H1 (cell line): ENCODE data around the gene CUL1. TPM values are rescaled to one million over a fixed set of nuclear protein-coding genes. Genes with fewer than 3 reads are reported as not detected.

Experiments used
- CTCF ChIA-PET: fragments of 300-600 bp; sonication (Branson Sonifier 250); formaldehyde crosslinking; loops from one replicate; lab custom pipeline; 2021; ENCODE audit not compliant: partially characterized antibody; lab: Charles Lee
- POLR2A ChIA-PET: fragments of 300-600 bp; sonication (Branson Sonifier 250); formaldehyde crosslinking; loops from one replicate; lab custom pipeline; 2021; ENCODE audit warnings: inconsistent platforms; ENCODE audit not compliant: partially characterized antibody; lab: Charles Lee
- DNase-seq, 2 experiments: peaks; one replicate each; pipeline versions ENCODE4 v3.0.0 to v3.0.0-alpha.2; 2010 to 2022; ENCODE audit warnings: low spot score in 2 of 2, low read depth in 1 of 2, mixed read lengths in 1 of 2
- FAIRE-seq: peaks from 2 replicates; lab custom pipeline; 2011; peaks lifted over from hg19 to GRCh38; lab: Jason Lieb, UNC
- H2AFZ ChIP-seq: 2 replicates; pipeline ENCODE4 v1.8.1; 2012; ENCODE audit warnings: low read length, inconsistent platforms
- H2AK5ac ChIP-seq: 2 replicates; pipeline ENCODE4 v1.6.1; 2013; ENCODE audit warnings: low read depth, low read length
- H2BK120ac ChIP-seq: replicated peaks from 2 replicates; pipeline ENCODE3; 2013; ENCODE audit warnings: low read depth, low read length, inconsistent platforms
- H2BK12ac ChIP-seq: 2 replicates; pipeline ENCODE4 v1.6.1; 2013; ENCODE audit warnings: low read depth, low read length
- H2BK15ac ChIP-seq: 2 replicates; pipeline ENCODE4 v1.6.1; 2013; ENCODE audit warnings: low read length
- H2BK20ac ChIP-seq: 2 replicates; pipeline ENCODE4 v1.6.1; 2013; ENCODE audit warnings: low read length
- H2BK5ac ChIP-seq: 2 replicates; pipeline ENCODE4 v1.6.1; 2013; ENCODE audit warnings: low read depth, low read length
- H3K14ac ChIP-seq: 2 replicates; pipeline ENCODE4 v1.6.1; 2013; ENCODE audit warnings: inconsistent platforms; ENCODE audit not compliant: insufficient read length
- H3K18ac ChIP-seq: 2 replicates; pipeline ENCODE4 v1.6.1; 2013; ENCODE audit warnings: low read length; ENCODE audit errors: extremely low read depth
- H3K23ac ChIP-seq: 2 replicates; pipeline ENCODE4 v1.6.1; 2013; ENCODE audit warnings: inconsistent platforms; ENCODE audit not compliant: insufficient read length
- H3K23me2 ChIP-seq: 2 replicates; pipeline ENCODE4 v1.6.1; 2013; ENCODE audit warnings: low read depth, low read length
- H3K27ac ChIP-seq: 2 replicates; pipeline ENCODE4 v1.6.1; 2011; ENCODE audit warnings: low read depth, low read length, inconsistent platforms
- H3K27me3 ChIP-seq, 4 experiments: replicated peaks in 1 of 4; 1 replicate in 1 of 4; 2 replicates in 3 of 4; pipeline versions ENCODE4 v1.6.1 to v1.8.1; 2011 to 2013; ENCODE audit warnings: low read length in 3 of 4, mild to moderate bottlenecking in 3 of 4, inconsistent platforms in 2 of 4, mixed read lengths in 2 of 4, moderate library complexity in 1 of 4; ENCODE audit not compliant: control insufficient read depth in 3 of 4, insufficient read depth in 3 of 4; ENCODE audit errors: extremely low read depth in 1 of 4
- H3K36me3 ChIP-seq, 4 experiments: 2 replicates each; pipeline versions ENCODE4 v1.6.1 to v1.8.1; 2011 to 2013; ENCODE audit warnings: mild to moderate bottlenecking in 4 of 4, low read length in 3 of 4, moderate library complexity in 2 of 4, control low read depth in 1 of 4, inconsistent platforms in 1 of 4; ENCODE audit not compliant: insufficient read depth in 4 of 4, control insufficient read depth in 2 of 4
- H3K4ac ChIP-seq: replicated peaks from 2 replicates; pipeline ENCODE3; 2013; ENCODE audit warnings: low read length, low read depth, mixed read lengths, inconsistent platforms; ENCODE audit not compliant: insufficient read length
- H3K4me1 ChIP-seq, 4 experiments: replicated peaks in 1 of 4; 1 replicate in 1 of 4; 2 replicates in 3 of 4; pipeline versions ENCODE4 v1.6.1 to v1.8.1; 2011 to 2013; ENCODE audit warnings: low read length in 3 of 4, inconsistent platforms in 2 of 4, mixed read lengths in 1 of 4; ENCODE audit not compliant: insufficient read depth in 4 of 4, control insufficient read depth in 3 of 4
- H3K4me2 ChIP-seq, 2 experiments: 2 replicates each; pipeline versions ENCODE4 v1.6.1 to v1.8.1; 2011 to 2013; ENCODE audit warnings: low read depth in 2 of 2, low read length in 2 of 2, control low read depth in 1 of 2, inconsistent platforms in 1 of 2, mild to moderate bottlenecking in 1 of 2; ENCODE audit not compliant: insufficient read depth in 1 of 2
- H3K4me3 ChIP-seq, 4 experiments: fragments of 200-600, 300-600 bp in 1 of 4; sonication (generic), shearing (Covaris generic), sonication (Bioruptor Twin) in 1 of 4; 2 replicates each; pipeline versions ENCODE4 v1.5.1 to v1.8.1; 2011 to 2016; ENCODE audit warnings: low read length in 4 of 4, low read depth in 3 of 4, control low read depth in 2 of 4, inconsistent platforms in 2 of 4, mild to moderate bottlenecking in 2 of 4, mixed read lengths in 1 of 4, moderate library complexity in 1 of 4; ENCODE audit not compliant: insufficient read depth in 2 of 4; ENCODE audit errors: extremely low read depth in 1 of 4
- H3K56ac ChIP-seq: replicated peaks from 2 replicates; pipeline ENCODE3; 2013; ENCODE audit warnings: low read depth, mild to moderate bottlenecking, mixed read lengths, low read length, inconsistent platforms; ENCODE audit not compliant: insufficient read length
- H3K79me1 ChIP-seq: 2 replicates; pipeline ENCODE4 v1.6.1; 2013; ENCODE audit warnings: low read depth, low read length, control low read depth
- H3K79me2 ChIP-seq, 2 experiments: 2 replicates each; pipeline versions ENCODE4 v1.6.1 to v1.8.1; 2012 to 2013; ENCODE audit warnings: low read length in 2 of 2, mild to moderate bottlenecking in 2 of 2, inconsistent platforms in 1 of 2; ENCODE audit not compliant: insufficient read depth in 2 of 2, control insufficient read depth in 1 of 2
- H3K9ac ChIP-seq, 4 experiments: replicated peaks in 1 of 4; 1 replicate in 1 of 4; 2 replicates in 3 of 4; pipeline versions ENCODE4 v1.6.1 to v1.8.1; 2011 to 2013; ENCODE audit warnings: low read depth in 3 of 4, low read length in 3 of 4, control low read depth in 2 of 4, mild to moderate bottlenecking in 2 of 4, moderate library complexity in 2 of 4, inconsistent platforms in 1 of 4; ENCODE audit errors: extremely low read depth in 1 of 4
- H3K9me3 ChIP-seq, 2 experiments: 2 replicates each; pipeline versions ENCODE4 v1.6.1 to v1.8.1; 2012 to 2013; ENCODE audit warnings: mild to moderate bottlenecking in 2 of 2, moderate library complexity in 2 of 2, control low read depth in 1 of 2, inconsistent platforms in 1 of 2, low read depth in 1 of 2, low read length in 1 of 2, mixed read lengths in 1 of 2; ENCODE audit not compliant: insufficient read depth in 2 of 2
- H4K20me1 ChIP-seq, 2 experiments: replicated peaks in 1 of 2; 2 replicates each; pipeline versions ENCODE3 to v1.8.1; 2011 to 2013; ENCODE audit warnings: inconsistent platforms in 2 of 2, low read length in 2 of 2, mild to moderate bottlenecking in 1 of 2; ENCODE audit not compliant: insufficient read depth in 2 of 2, control insufficient read depth in 1 of 2
- H4K5ac ChIP-seq: 2 replicates; pipeline ENCODE4 v1.6.1; 2013; ENCODE audit warnings: low read length, low read depth, mixed read lengths, inconsistent platforms; ENCODE audit not compliant: insufficient read length
- H4K8ac ChIP-seq: 2 replicates; pipeline ENCODE4 v1.8.0; 2013; ENCODE audit warnings: mild to moderate bottlenecking, moderate library complexity, low read length, inconsistent platforms; ENCODE audit not compliant: insufficient read depth; ENCODE audit errors: extremely low read depth
- H4K91ac ChIP-seq: replicated peaks from 2 replicates; pipeline ENCODE3; 2013; ENCODE audit warnings: low read length, mixed read lengths, inconsistent platforms; ENCODE audit not compliant: insufficient read length
- ATF2 ChIP-seq: IDR thresholded peaks from 2 replicates; pipeline ENCODE4 v1.6.1; 2012; ENCODE audit warnings: low read length, inconsistent platforms
- BACH1 ChIP-seq: IDR thresholded peaks from 2 replicates; pipeline ENCODE4 v1.6.1; 2012; ENCODE audit warnings: low read length, improper control_type of control experiment
- CEBPB ChIP-seq: IDR thresholded peaks from 2 replicates; pipeline ENCODE4 v1.6.1; 2012; ENCODE audit warnings: low read depth, low read length
- CREB1 ChIP-seq: IDR thresholded peaks from 2 replicates; pipeline ENCODE4 v1.6.1; 2012; ENCODE audit warnings: inconsistent platforms
- EZH2 ChIP-seq: fragments of 200-600 bp; sonication (generic); IDR thresholded peaks from 2 replicates; pipeline ENCODE4 v1.7.1; 2012; ENCODE audit warnings: low read depth, mild to moderate bottlenecking, moderate library complexity, low read length, inconsistent platforms; ENCODE audit not compliant: severe bottlenecking
- FOSL1 ChIP-seq: IDR thresholded peaks from 2 replicates; pipeline ENCODE4 v1.6.1; 2011; ENCODE audit warnings: mild to moderate bottlenecking, low read depth, low read length, moderate library complexity; ENCODE audit not compliant: insufficient read depth
- GTF2F1 ChIP-seq: IDR thresholded peaks from 2 replicates; pipeline ENCODE4 v1.6.1; 2012; ENCODE audit warnings: low read depth, low read length, improper control_type of control experiment, borderline replicate concordance
- JUN ChIP-seq: IDR thresholded peaks from 2 replicates; pipeline ENCODE4 v1.6.1; 2011; ENCODE audit warnings: low read depth, mild to moderate bottlenecking, improper control_type of control experiment, low read length
- KDM5A ChIP-seq: fragments of 200-600 bp; IDR thresholded peaks from 2 replicates; pipeline ENCODE4 v1.7.1; 2012; ENCODE audit warnings: mild to moderate bottlenecking, low read length, inconsistent platforms, mixed read lengths
- RAD21 ChIP-seq, 2 experiments: IDR thresholded peaks in 1 of 2; conservative IDR thresholded peaks in 1 of 2; 2 replicates each; pipeline ENCODE4 v1.6.1; 2011; ENCODE audit warnings: low read depth in 2 of 2, low read length in 2 of 2, improper control_type of control experiment in 1 of 2, inconsistent platforms in 1 of 2, mild to moderate bottlenecking in 1 of 2, moderate library complexity in 1 of 2
- RBBP5 ChIP-seq: IDR thresholded peaks from 2 replicates; pipeline ENCODE4 v1.7.1; 2012; ENCODE audit warnings: low read depth, mild to moderate bottlenecking, inconsistent platforms, low read length, moderate library complexity, borderline replicate concordance
- TCF12 ChIP-seq: IDR thresholded peaks from 2 replicates; pipeline ENCODE4 v1.6.1; 2011; ENCODE audit warnings: low read depth, mild to moderate bottlenecking, low read length
- ZNF274 ChIP-seq: IDR thresholded peaks from 2 replicates; pipeline ENCODE4 v1.7.0; 2012; ENCODE audit warnings: low read length, borderline replicate concordance; ENCODE audit errors: extremely low read depth
- WGBS, 2 experiments: shearing (Covaris generic) in 1 of 2; methylation state at CpG; one replicate each; pipeline versions ENCODE4 v1.1.6 to v1.1.7; 2013 to 2015; ENCODE audit warnings: low lambda C conversion rate in 2 of 2, mixed read lengths in 2 of 2, inconsistent platforms in 1 of 2, low coverage in 1 of 2, missing lambda C conversion rate in 1 of 2; ENCODE audit not compliant: insufficient replicate concordance in 2 of 2, insufficient coverage in 1 of 2, insufficient read length in 1 of 2; ENCODE audit errors: extremely low coverage in 1 of 2, missing lambda C conversion rate in 1 of 2; 5-methylcytosine and 5-hydroxymethylcytosine counted together
- polyA plus RNA-seq, 7 experiments: library from polyadenylated mRNA; depleted of rRNA in 3 of 7; stranded (reverse) in 5 of 7; unstranded in 2 of 7; fragments of >200 nt in 5 of 7; fragments of 200-250 nt in 2 of 7; gene quantifications; 1 replicate in 5 of 7; 2 replicates in 1 of 7; 4 replicates in 1 of 7; pipeline versions ENCODE4 v1.2.1 to v1.2.3, GENCODE V29; 2011 to 2013; ENCODE audit warnings: missing spikeins in 2 of 7, mixed read lengths in 2 of 7
- total RNA-seq: library from RNA; stranded (reverse); fragmentation: NEBNext Ultra II Directional; extraction: Animal tissue kit (Norgen Biotek cat#: 25700); gene quantifications from 2 replicates; pipeline ENCODE4 v1.2.1, GENCODE V29; 2021

The CUL1 gene
- total and polyA plus RNA-seq, 2 of the 8 experiments (the other 6 are each of a cell fraction or from before 2014, with no cell fraction given): 33.0 to 77.3 TPM

DNA sequence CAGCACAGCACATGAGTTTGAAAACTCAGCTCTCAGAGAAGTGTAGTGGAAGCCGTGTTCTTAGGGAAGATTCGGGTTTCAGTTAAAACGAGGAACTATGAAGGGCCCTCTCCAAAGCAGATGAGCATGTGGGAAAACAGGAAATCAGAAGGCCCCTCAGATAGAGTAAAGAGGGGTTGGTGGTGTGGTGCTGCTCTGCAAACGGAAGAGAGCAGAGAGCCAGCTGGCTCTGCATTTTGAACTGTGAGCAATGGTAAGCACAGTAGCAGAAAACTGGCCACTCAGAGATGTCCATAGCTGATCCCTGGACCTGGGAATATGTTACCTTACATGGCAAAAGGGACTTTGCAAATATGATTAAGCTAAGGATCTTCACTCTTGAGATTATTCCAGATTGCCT is 27.9 kb upstream of the CUL1 start:
- Histone ChIP-seq H3K9me3 (peaks cover 4 to 11% of the 10 kb centered on the region in 2 experiments), H3K4me3 (no peak overlapping the region), H3K79me2 (no peaks in the 10 kb centered on the region), H2BK120ac (no peak overlapping the region), H2AFZ (0 out of 2 replicates have a peak overlapping the region, but pooled peaks have one; percentile 12), H3K4me2 (no peak overlapping the region), H2BK15ac (no peak overlapping the region), H3K27ac (no peak overlapping the region), H3K9ac (no peak overlapping the region), H2BK12ac (no peak overlapping the region), H2BK20ac (no peak overlapping the region), H3K23me2 (no peaks in the 10 kb centered on the region; the same call in 1 of the 2 replicates), H4K20me1 (no peaks in the 10 kb centered on the region), H3K14ac (no peak overlapping the region), H2AK5ac (no peak overlapping the region), H2BK5ac (no peak overlapping the region), H3K36me3 (no peaks in the 10 kb centered on the region), H4K91ac (no peak overlapping the region), H3K4me1 (no peaks in the 10 kb centered on the region), H3K56ac (no peak overlapping the region), H3K4ac (no peak overlapping the region), H3K27me3 (no peaks in the 10 kb centered on the region), H3K18ac (no peak overlapping the region), H4K5ac (no peak overlapping the region), H4K8ac (no peak overlapping the region), H3K23ac (no peak overlapping the region), H3K79me1 (no peaks in the 10 kb centered on the region)
- no peak for DNase-seq
- ChIA-PET POLR2A (no interaction called here), CTCF (interaction anchor here (0.9 to 1.0 kb wide), 2 partner anchors 34 to 76 kb away, joined by 3 to 4 read pairs; no protein-coding TSS in a partner anchor)
- 94% methylated on average over 4 of the region's 4 CpGs; no CpG with 5 or more reads in 1 of the 2 experiments for WGBS, 2 experiments
- FAIRE-seq: no peak
- no peak for TF ChIP-seq GTF2F1
- TF ChIP-seq ATF2: no peak
- no peak for TF ChIP-seq TCF12
- no peak for TF ChIP-seq ZNF274
- no peak for TF ChIP-seq KDM5A
- no peak for TF ChIP-seq CREB1
- no peak for TF ChIP-seq JUN
- TF ChIP-seq BACH1: no peak
- no peak for TF ChIP-seq RAD21 (IDR thresholded peaks at IDR 0.05 in 1 of 2, conservative IDR thresholded peaks at IDR 0.05 in 1 of 2; ENCODE audit: low read depth in 2 of 2, low read length in 2 of 2)
- no peak for TF ChIP-seq FOSL1
- no peak for TF ChIP-seq EZH2
- no peak for TF ChIP-seq CEBPB
- TF ChIP-seq RBBP5: no peak
